Measurements from ENCODE around the gene GPA33. TPM values are rescaled to one million over a fixed set of nuclear protein-coding genes. Genes with fewer than 3 reads are reported as not detected.

Gene GPA33
- total and polyA plus RNA-seq, 10 of the 15 experiments (the other 5 are each of a cell fraction or from before 2014, with no cell fraction given) = 0.09 to 0.27 (median 0.21) TPM; not detected in 1

GRCh38 chr1:167054531-167054930 lies 35.6 kb downstream of the GPA33 start:
- intact Hi-C loops (cut with micrococcal nuclease; ENCODE audit: unreplicated experiment) = no loop called here
- no TSS peak for BruUV-seq (replicated peaks)
- WGBS (ENCODE audit: insufficient coverage, insufficient replicate concordance, low lambda C conversion rate, missing lambda C conversion rate) = 8% methylated on average over 3 of the region's 3 CpGs

More at GRCh38 chr1:167054531-167054930, 35.6 kb downstream of the GPA33 start:
- Histone ChIP-seq H2AFZ (ENCODE audit: control insufficient read depth, low read depth, low read length) (no peak overlapping the region), H4K20me1 (ENCODE audit: control insufficient read depth, insufficient read depth) (no peaks in the 10 kb centered on the region), H3K4me3 (no peak overlapping the region), H3K4me2 (ENCODE audit: control insufficient read depth, insufficient read depth) (no peak overlapping the region), H3K9me3 (replicated peaks; ENCODE audit: control insufficient read depth, insufficient read depth, low read length) (no peaks in the 10 kb centered on the region), H3K9ac (ENCODE audit: control insufficient read depth, insufficient read depth, low read length) (no peak overlapping the region), H3K4me1 (ENCODE audit: control insufficient read depth, insufficient read depth, low read length) (0 out of 2 replicates have a peak, but pooled peaks cover 3% of the 10 kb centered on the region), H3K27me3 (replicated peaks in 1 of 2; ENCODE audit: control insufficient read depth in 2 of 2, insufficient read depth in 2 of 2, low read length in 1 of 2) (no peaks in the 10 kb centered on the region), H3K79me2 (ENCODE audit: control insufficient read depth, insufficient read depth, low read length) (no peaks in the 10 kb centered on the region), H3K36me3 (ENCODE audit: control insufficient read depth in 2 of 2, insufficient read depth in 2 of 2, low read length in 1 of 2) (no peaks in the 10 kb centered on the region), H3K27ac (ENCODE audit: control insufficient read depth, insufficient read depth) (no peak overlapping the region)
- no peak for ATAC-seq
- SMC1A ChIA-PET (ENCODE audit: uncharacterized antibody, unreplicated experiment) = interaction anchor here (10.4 kb wide), 1 partner anchor 145 kb away, joined by 384 read pairs; no protein-coding TSS in a partner anchor
- no peak for DNase-seq (ENCODE audit: low read depth, low spot score)
- in situ Hi-C loops (cut with MboI) = no loop called here
- TF ChIP-seq ZBTB11 (CRISPR knock-in tag; IDR thresholded peaks at IDR 0.05) (no peak), MYC (IDR thresholded peaks at IDR 0.05; ENCODE audit: insufficient read depth, insufficient read length, insufficient replicate concordance, low read length, severe bottlenecking) (no peak), HDGF (IDR thresholded peaks at IDR 0.05) (no peak), TBL1XR1 (IDR thresholded peaks at IDR 0.05; ENCODE audit: low read depth, low read length) (no peak), POLR2AphosphoS2 (IDR thresholded peaks at IDR 0.05; ENCODE audit: low read depth, low read length) (no peak), TAF1 (IDR thresholded peaks at IDR 0.05; ENCODE audit: borderline replicate concordance, low read depth, low read length) (no peak)
- TF ChIP-seq, protein P1, sequence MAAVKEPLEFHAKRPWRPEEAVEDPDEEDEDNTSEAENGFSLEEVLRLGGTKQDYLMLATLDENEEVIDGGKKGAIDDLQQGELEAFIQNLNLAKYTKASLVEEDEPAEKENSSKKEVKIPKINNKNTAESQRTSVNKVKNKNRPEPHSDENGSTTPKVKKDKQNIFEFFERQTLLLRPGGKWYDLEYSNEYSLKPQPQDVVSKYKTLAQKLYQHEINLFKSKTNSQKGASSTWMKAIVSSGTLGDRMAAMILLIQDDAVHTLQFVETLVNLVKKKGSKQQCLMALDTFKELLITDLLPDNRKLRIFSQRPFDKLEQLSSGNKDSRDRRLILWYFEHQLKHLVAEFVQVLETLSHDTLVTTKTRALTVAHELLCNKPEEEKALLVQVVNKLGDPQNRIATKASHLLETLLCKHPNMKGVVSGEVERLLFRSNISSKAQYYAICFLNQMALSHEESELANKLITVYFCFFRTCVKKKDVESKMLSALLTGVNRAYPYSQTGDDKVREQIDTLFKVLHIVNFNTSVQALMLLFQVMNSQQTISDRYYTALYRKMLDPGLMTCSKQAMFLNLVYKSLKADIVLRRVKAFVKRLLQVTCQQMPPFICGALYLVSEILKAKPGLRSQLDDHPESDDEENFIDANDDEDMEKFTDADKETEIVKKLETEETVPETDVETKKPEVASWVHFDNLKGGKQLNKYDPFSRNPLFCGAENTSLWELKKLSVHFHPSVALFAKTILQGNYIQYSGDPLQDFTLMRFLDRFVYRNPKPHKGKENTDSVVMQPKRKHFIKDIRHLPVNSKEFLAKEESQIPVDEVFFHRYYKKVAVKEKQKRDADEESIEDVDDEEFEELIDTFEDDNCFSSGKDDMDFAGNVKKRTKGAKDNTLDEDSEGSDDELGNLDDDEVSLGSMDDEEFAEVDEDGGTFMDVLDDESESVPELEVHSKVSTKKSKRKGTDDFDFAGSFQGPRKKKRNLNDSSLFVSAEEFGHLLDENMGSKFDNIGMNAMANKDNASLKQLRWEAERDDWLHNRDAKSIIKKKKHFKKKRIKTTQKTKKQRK (IDR thresholded peaks at IDR 0.05; ENCODE audit: low read depth, low read length) = no peak
- TF ChIP-seq, protein P2, sequence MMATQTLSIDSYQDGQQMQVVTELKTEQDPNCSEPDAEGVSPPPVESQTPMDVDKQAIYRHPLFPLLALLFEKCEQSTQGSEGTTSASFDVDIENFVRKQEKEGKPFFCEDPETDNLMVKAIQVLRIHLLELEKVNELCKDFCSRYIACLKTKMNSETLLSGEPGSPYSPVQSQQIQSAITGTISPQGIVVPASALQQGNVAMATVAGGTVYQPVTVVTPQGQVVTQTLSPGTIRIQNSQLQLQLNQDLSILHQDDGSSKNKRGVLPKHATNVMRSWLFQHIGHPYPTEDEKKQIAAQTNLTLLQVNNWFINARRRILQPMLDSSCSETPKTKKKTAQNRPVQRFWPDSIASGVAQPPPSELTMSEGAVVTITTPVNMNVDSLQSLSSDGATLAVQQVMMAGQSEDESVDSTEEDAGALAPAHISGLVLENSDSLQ (IDR thresholded peaks at IDR 0.05) = no peak
- CTCF ChIA-PET = interaction anchor here (1.1 to 18.3 kb wide), 2 partner anchors 11 to 143 kb away, joined by 3 to 734 read pairs; no protein-coding TSS in a partner anchor
- RAD21 ChIA-PET (ENCODE audit: unreplicated experiment) = interaction anchor here (5.7 kb wide), 1 partner anchor 144 kb away, joined by 21 read pairs; no protein-coding TSS in a partner anchor
- FAIRE-seq = no peak
- POLR2A ChIA-PET = no interaction called here
